Activated CD4-positive, alpha-beta T cell treated with anti-CD3 and anti-CD28 coated beads, Interleukin-2, amount 10 ng/mL, durations not matched to agents 7 days and 5 days (primary cell): ENCODE data around the gene WDR86. TPM values are rescaled to one million over a fixed set of nuclear protein-coding genes. Genes with fewer than 3 reads are reported as not detected.

Source experiments
- CTCF ChIA-PET: fragments of 350-600 bp; sonication (Branson Sonifier 250); formaldehyde crosslinking; loops from one replicate; lab custom pipeline; 2021; ENCODE audit warnings: antibody characterized with exemption; lab: Charles Lee
- POLR2A ChIA-PET: fragments of 350-600 bp; sonication (Branson Sonifier 250); formaldehyde crosslinking; loops from one replicate; lab custom pipeline; 2021; ENCODE audit warnings: antibody characterized with exemption; lab: Charles Lee
- DNase-seq: peaks from one replicate; pipeline ENCODE4 v3.0.0-alpha.2; 2020
- H3K27ac Mint-ChIP-seq: one replicate; pipeline ENCODE4 v1.8.0; 2021; ENCODE audit warnings: mild to moderate bottlenecking, moderate library complexity, mixed read lengths
- H3K27me3 Mint-ChIP-seq: one replicate; pipeline ENCODE4 v1.8.0; 2021; ENCODE audit warnings: mixed read lengths
- H3K36me3 Mint-ChIP-seq: one replicate; pipeline ENCODE4 v1.8.0; 2021; ENCODE audit warnings: low read depth, mixed read lengths
- H3K4me1 Mint-ChIP-seq: one replicate; pipeline ENCODE4 v1.8.0; 2021; ENCODE audit warnings: mixed read lengths
- H3K4me3 Mint-ChIP-seq: one replicate; pipeline ENCODE4 v1.8.0; 2021; ENCODE audit warnings: mild to moderate bottlenecking, moderate library complexity, mixed read lengths
- H3K9me3 Mint-ChIP-seq: one replicate; pipeline ENCODE4 v1.8.0; 2021; ENCODE audit warnings: mixed read lengths
- total RNA-seq, 2 experiments: library from RNA; stranded (reverse); gene quantifications; one replicate each; pipeline ENCODE4 v1.2.3, GENCODE V29; 2021

Gene WDR86
- total RNA-seq, 2 experiments from 2014 or later, result 0.29 to 0.77 TPM

DNA sequence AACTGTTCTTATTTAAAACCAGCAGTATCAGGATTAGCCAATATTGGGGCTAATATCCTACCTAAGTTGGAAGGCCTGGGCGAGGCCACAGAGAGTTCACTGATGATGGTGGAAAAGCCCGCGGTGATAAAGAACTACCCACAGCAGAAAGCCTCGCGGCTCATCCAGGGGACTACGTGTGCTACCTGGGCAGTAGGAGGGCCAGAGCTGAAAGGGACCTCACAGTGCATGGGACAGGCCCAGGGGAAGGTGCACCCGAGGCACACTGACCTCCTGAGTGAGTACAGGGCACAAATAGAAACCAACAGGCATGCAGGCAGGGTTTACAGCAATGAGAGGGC, 1.4 kb downstream of the WDR86 start:
- Mint-ChIP-seq H3K4me1 (peaks cover 19% of the 10 kb centered on the region), H3K27me3 (peaks cover 44% of the 10 kb centered on the region), H3K4me3 (no peak overlapping the region), H3K27ac (peak overlapping the region; percentile 71), H3K36me3 (no peaks in the 10 kb centered on the region), H3K9me3 (no peaks in the 10 kb centered on the region)
- ChIA-PET POLR2A (no interaction called here), CTCF (no interaction called here)
- no peak for DNase-seq

DNA sequence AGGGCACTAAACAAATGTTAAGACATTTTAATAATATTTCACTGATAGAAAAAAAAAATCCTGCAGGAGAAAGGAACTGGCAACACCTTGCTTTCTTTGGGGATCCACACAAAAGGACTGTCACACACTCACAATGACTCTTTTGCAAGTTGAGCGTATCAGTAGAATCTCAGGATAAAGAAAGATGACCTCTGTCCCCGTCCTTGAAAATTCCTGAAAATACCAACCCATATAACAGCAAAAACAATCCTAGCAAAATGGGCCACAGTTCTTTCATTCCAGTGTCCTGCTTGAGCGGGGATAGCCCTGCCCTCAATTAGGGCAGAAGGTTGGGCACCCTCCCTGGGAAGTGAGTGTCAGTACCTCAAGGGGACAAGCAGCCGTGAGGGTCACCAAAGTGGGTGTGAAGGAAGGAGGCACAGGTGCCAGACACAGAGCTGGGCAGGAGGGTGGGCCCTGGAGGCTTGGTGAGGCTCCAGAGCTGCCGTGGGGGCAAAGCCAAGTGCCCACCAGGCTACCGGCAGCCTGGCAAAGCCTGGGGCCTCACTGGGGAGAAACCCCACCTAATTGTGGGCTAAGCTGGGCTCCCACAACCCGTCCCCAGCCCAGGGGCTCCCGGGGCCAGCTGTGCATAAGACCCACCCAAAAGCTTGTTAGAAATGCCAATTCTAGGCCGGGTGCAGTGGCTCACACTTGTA, 2.8 kb downstream of the WDR86 start:
- no peak overlapping the region for H3K4me3 Mint-ChIP-seq
- H3K4me1 Mint-ChIP-seq, result peaks cover 20% of the 10 kb centered on the region
- CTCF ChIA-PET, result no interaction called here
- no peak for DNase-seq
- H3K36me3 Mint-ChIP-seq, result no peaks in the 10 kb centered on the region
- POLR2A ChIA-PET, result no interaction called here
- H3K27me3 Mint-ChIP-seq, result peaks cover 31% of the 10 kb centered on the region
- H3K9me3 Mint-ChIP-seq, result no peaks in the 10 kb centered on the region
- H3K27ac Mint-ChIP-seq, result no peak overlapping the region

GRCh38 chr7:151406051-151406875, 3.6 kb downstream of the WDR86 start:
- no peaks in the 10 kb centered on the region for H3K9me3 Mint-ChIP-seq
- CTCF ChIA-PET, result no interaction called here
- no peak for DNase-seq
- H3K27ac Mint-ChIP-seq, result no peak overlapping the region
- peaks cover 20% of the 10 kb centered on the region for H3K4me1 Mint-ChIP-seq
- H3K27me3 Mint-ChIP-seq, result peaks cover 24% of the 10 kb centered on the region
- POLR2A ChIA-PET, result no interaction called here
- H3K36me3 Mint-ChIP-seq, result no peaks in the 10 kb centered on the region
- H3K4me3 Mint-ChIP-seq, result no peak overlapping the region

- Mint-ChIP-seq H3K4me3 (no peak overlapping the region), H3K4me1 (peaks cover 15% of the 10 kb centered on the region), H3K27me3 (peaks cover 17% of the 10 kb centered on the region), H3K9me3 (no peaks in the 10 kb centered on the region), H3K36me3 (no peaks in the 10 kb centered on the region), H3K27ac (no peak overlapping the region)
- CTCF ChIA-PET, result no interaction called here
- POLR2A ChIA-PET, result no interaction called here
- DNase-seq, result no peak
These were observed 4.2 kb downstream of the WDR86 start for GRCh38 chr7:151405588-151405987.

DNA sequence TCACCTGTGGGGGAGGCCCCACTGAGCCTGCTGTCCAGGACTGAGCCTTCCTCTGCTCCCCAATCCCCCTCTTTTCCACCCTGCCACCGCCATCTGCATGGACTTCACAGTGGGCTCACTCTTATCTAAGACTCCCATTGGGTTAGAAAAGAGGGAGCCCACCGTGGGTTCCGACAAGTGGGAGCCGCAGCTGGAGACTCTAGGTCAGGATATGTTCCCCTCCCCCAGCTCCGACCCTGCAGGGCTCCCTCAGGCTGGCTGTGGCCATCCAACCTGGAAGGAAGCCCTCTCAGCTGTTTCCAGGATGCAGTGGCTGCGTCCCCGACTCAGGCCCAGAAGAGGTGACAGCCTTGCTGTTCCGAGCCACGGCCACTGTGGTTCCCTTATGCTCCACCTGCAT, 4.8 kb downstream of the WDR86 start:
- H3K4me3 Mint-ChIP-seq, result no peak overlapping the region
- peaks cover 15% of the 10 kb centered on the region for H3K4me1 Mint-ChIP-seq
- H3K27ac Mint-ChIP-seq, result no peak overlapping the region
- H3K27me3 Mint-ChIP-seq, result peaks cover 14% of the 10 kb centered on the region
- DNase-seq, result no peak
- H3K36me3 Mint-ChIP-seq, result no peaks in the 10 kb centered on the region
- ChIA-PET CTCF (no interaction called here), POLR2A (no interaction called here)
- no peaks in the 10 kb centered on the region for H3K9me3 Mint-ChIP-seq

GRCh38 chr7:151404216-151405011, 5.4 kb downstream of the WDR86 start:
- Mint-ChIP-seq H3K27me3 (peaks cover 14% of the 10 kb centered on the region), H3K4me3 (no peak overlapping the region), H3K27ac (no peak overlapping the region), H3K36me3 (no peaks in the 10 kb centered on the region), H3K4me1 (peaks cover 15% of the 10 kb centered on the region), H3K9me3 (no peaks in the 10 kb centered on the region)
- POLR2A ChIA-PET, result no interaction called here
- CTCF ChIA-PET, result no interaction called here
- DNase-seq, result no peak

GRCh38 chr7:151403764-151404163, 6.1 kb downstream of the WDR86 start:
- Mint-ChIP-seq H3K27ac (no peak overlapping the region), H3K4me3 (no peak overlapping the region), H3K27me3 (peaks cover 9% of the 10 kb centered on the region), H3K9me3 (no peaks in the 10 kb centered on the region), H3K36me3 (no peaks in the 10 kb centered on the region), H3K4me1 (peaks cover 11% of the 10 kb centered on the region)
- POLR2A ChIA-PET, result no interaction called here
- CTCF ChIA-PET, result no interaction called here
- DNase-seq, result no peak

DNA sequence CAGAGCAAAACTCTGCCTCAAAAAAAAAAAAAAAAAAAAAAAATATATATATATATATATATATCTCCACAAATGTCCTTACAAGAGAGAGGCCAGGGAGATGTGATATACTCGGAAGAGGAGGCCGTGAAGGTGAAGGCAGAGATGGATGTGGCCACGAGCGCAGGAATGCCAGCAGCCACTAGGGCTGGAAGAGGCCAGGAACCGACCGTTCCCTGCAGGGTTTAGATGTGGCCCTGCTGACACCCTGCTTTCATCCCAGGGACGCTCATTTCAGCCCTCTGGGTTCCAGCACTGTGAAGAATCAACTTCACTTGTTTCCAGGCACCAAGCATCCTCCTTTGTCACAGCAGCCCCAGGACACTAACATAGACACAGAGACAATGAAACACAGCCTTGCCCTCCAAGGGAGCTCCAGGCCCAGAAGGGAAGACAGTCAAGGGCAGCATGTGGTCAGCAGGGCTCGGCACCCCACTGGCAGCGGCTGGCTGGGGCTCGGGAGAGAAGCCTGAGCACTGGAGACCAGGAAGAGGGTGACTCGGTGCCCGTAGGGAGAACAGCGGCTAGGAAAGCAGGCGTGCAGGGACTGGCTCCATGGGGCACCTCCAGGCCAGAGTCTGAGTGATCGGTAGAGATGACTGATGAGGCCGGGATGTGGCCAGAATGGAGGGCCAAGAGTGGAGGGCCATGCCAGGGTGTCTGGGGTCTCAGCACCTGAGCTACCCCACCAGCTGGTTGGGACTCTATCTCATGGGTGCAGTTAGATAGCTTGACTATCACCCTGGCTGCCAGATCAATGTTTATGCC, 7.6 kb downstream of the WDR86 start:
- Mint-ChIP-seq H3K27ac (no peak overlapping the region), H3K36me3 (no peaks in the 10 kb centered on the region), H3K9me3 (peaks cover 9% of the 10 kb centered on the region), H3K27me3 (no peaks in the 10 kb centered on the region), H3K4me3 (no peak overlapping the region), H3K4me1 (peaks cover 9% of the 10 kb centered on the region)
- ChIA-PET POLR2A (interaction anchor here (0.7 kb wide), 1 partner anchor 366 kb away, joined by 3 read pairs; no protein-coding TSS in a partner anchor), CTCF (no interaction called here)
- DNase-seq, result no peak

DNA sequence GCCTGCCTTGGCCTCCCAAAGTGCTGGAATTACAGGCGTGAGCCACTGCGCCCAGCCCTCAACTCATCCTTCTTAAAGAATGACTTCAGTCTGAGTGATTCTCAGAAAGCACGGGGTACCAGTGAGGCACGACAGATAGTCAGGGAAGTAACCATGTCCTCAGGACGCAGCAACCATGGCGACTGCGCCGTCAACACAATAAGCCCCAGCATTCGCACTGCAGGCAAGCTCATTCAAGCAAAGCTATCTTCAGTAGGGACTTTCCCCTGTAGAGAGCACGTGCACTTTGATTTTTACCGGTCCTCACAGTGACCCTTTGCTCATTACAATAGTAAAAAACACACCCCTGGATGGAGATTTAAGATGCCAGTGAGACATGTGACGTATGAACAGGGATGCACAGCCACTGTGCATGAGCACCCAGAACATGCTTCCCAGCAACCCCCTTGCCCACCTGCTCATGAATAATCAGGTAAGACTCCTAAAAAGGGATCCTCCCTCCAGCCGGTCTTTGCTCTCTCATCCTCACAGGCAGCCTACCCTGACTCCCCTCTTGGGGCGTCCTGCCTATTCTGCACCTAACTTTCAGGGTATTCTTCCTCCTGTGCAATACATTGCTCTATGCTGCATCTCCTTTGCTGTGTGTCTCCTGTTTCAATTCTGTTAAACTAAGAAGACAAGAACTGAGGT, 9.1 kb downstream of the WDR86 start:
- Mint-ChIP-seq H3K9me3 (peaks cover 10% of the 10 kb centered on the region), H3K4me3 (no peak overlapping the region), H3K36me3 (no peaks in the 10 kb centered on the region), H3K27ac (no peak overlapping the region), H3K4me1 (peaks cover 9% of the 10 kb centered on the region), H3K27me3 (no peaks in the 10 kb centered on the region)
- ChIA-PET CTCF (interaction anchor here (0.6 to 1.0 kb wide), 2 partner anchors 95 to 232 kb away, joined by 3 read pairs; no protein-coding TSS in a partner anchor), POLR2A (no interaction called here)
- DNase-seq, result no peak

- CTCF ChIA-PET, result interaction anchor here (1.0 kb wide), 1 partner anchor 94 kb away, joined by 3 read pairs; no protein-coding TSS in a partner anchor
- no peak overlapping the region for H3K27ac Mint-ChIP-seq
- H3K4me3 Mint-ChIP-seq, result no peak overlapping the region
- H3K36me3 Mint-ChIP-seq, result no peaks in the 10 kb centered on the region
- POLR2A ChIA-PET, result no interaction called here
- DNase-seq, result no peak
- H3K4me1 Mint-ChIP-seq, result peaks cover 9% of the 10 kb centered on the region
- H3K9me3 Mint-ChIP-seq, result peaks cover 10% of the 10 kb centered on the region
- H3K27me3 Mint-ChIP-seq, result no peaks in the 10 kb centered on the region
These were observed 9.9 kb downstream of the WDR86 start for GRCh38 chr7:151399906-151400305.

GRCh38 chr7:151399305-151399601, 10.6 kb downstream of the WDR86 start:
- H3K4me3 Mint-ChIP-seq, result no peak overlapping the region
- CTCF ChIA-PET, result interaction anchor here (1.1 kb wide), 1 partner anchor 156 kb away, joined by 4 read pairs; no protein-coding TSS in a partner anchor
- H3K36me3 Mint-ChIP-seq, result no peaks in the 10 kb centered on the region
- peaks cover 10% of the 10 kb centered on the region for H3K9me3 Mint-ChIP-seq
- no peaks in the 10 kb centered on the region for H3K27me3 Mint-ChIP-seq
- DNase-seq, result no peak
- POLR2A ChIA-PET, result no interaction called here
- H3K27ac Mint-ChIP-seq, result no peak overlapping the region
- peaks cover 9% of the 10 kb centered on the region for H3K4me1 Mint-ChIP-seq
